HepG2 (cell line): Measurements from ENCODE around the gene C4BPA. TPM values are rescaled to one million over a fixed set of nuclear protein-coding genes. Genes with fewer than 3 reads are reported as not detected.

Experiments used
- ASH2L ChIP-seq: fragments of 300-600, 200-600 bp; sonication (generic); IDR thresholded peaks from 2 replicates; pipeline ENCODE4 v1.7.0; 2017; ENCODE audit warnings: low read depth, mild to moderate bottlenecking, moderate library complexity, mixed read lengths, low read length; ENCODE audit not compliant: insufficient read length
- DMAP1 ChIP-seq: IDR thresholded peaks from 2 replicates; pipeline ENCODE4 v1.6.1; 2016
- ELF1 ChIP-seq: sonication (generic); formaldehyde crosslinking; IDR thresholded peaks from 2 replicates; pipeline ENCODE4 v1.4.0; 2020; ENCODE audit warnings: missing genetic modification reagents
- FOXA3 ChIP-seq: IDR thresholded peaks from 2 replicates; pipeline ENCODE4 v1.6.1; 2016; ENCODE audit warnings: missing genetic modification reagents, missing compliant biosample characterization
- GABPA ChIP-seq, 2 experiments: IDR thresholded peaks; 2 replicates each; pipeline ENCODE4 v1.6.1; 2011 to 2016; ENCODE audit warnings: low read depth in 2 of 2, low read length in 1 of 2, missing biosample characterization in 1 of 2, missing genetic modification characterization in 1 of 2
- HDAC2 ChIP-seq: sonication (generic); formaldehyde crosslinking; IDR thresholded peaks from 2 replicates; pipeline ENCODE4 v1.4.0; 2020; ENCODE audit warnings: missing genetic modification reagents
- KAT8 ChIP-seq: IDR thresholded peaks from 2 replicates; pipeline ENCODE4 v1.6.1; 2016; ENCODE audit warnings: missing genetic modification reagents, missing compliant biosample characterization
- KDM2A ChIP-seq: sonication (generic); formaldehyde crosslinking; IDR thresholded peaks from 2 replicates; pipeline ENCODE4 v1.4.0; 2020; ENCODE audit warnings: low read depth, missing genetic modification reagents, borderline replicate concordance
- MBNL3 ChIP-seq: fragments of 250-450 bp; sonication (Bioruptor Pico); conservative IDR thresholded peaks from 2 replicates; pipeline ENCODE4 v1.8.0; 2022; ENCODE audit warnings: mild to moderate bottlenecking, inconsistent platforms
- SKI ChIP-seq: fragments of 450-650 bp; IDR thresholded peaks from one replicate; pipeline ENCODE4 v1.6.1; 2018; ENCODE audit warnings: mild to moderate bottlenecking; ENCODE audit not compliant: partially characterized antibody
- ZFP1 ChIP-seq: IDR thresholded peaks from 2 replicates; pipeline ENCODE4 v1.6.1; 2016
- ZNF737 ChIP-seq: sonication (generic); formaldehyde crosslinking; IDR thresholded peaks from 2 replicates; pipeline ENCODE4 v1.5.0; 2020; ENCODE audit warnings: missing genetic modification reagents, mild to moderate bottlenecking, borderline replicate concordance
- ZNF768 ChIP-seq: sonication (generic); formaldehyde crosslinking; IDR thresholded peaks from 2 replicates; pipeline ENCODE4 v1.4.0; 2020; ENCODE audit warnings: missing genetic modification reagents
- polyA plus RNA-seq, 8 experiments: library from polyadenylated mRNA; depleted of rRNA in 3 of 8; stranded (reverse) in 7 of 8; unstranded in 1 of 8; fragments of >200 nt; fragmentation: Illumina TruSeq in 4 of 8; extraction: Trizol in 4 of 8; gene quantifications; 2 replicates each; pipeline versions ENCODE4 v1.2.1 to v1.2.3, GENCODE V29; 2011 to 2016; ENCODE audit warnings: low read depth in 4 of 8, missing spikeins in 1 of 8, mixed read lengths in 1 of 8; ENCODE audit not compliant: insufficient read depth in 1 of 8
- total RNA-seq, 5 experiments: library from RNA; depleted of rRNA; stranded (reverse); fragments of >200 nt; fragmentation: Illumina TruSeq; extraction: Trizol; gene quantifications; 2 replicates each; pipeline ENCODE4 v1.2.3, GENCODE V29; 2016; ENCODE audit warnings: low read depth in 1 of 5
- TF ChIP-seq, protein P1 (sequence below): sonication (generic); formaldehyde crosslinking; IDR thresholded peaks from 2 replicates; pipeline ENCODE4 v1.4.0; 2020; ENCODE audit warnings: low read depth, mild to moderate bottlenecking, missing genetic modification reagents
- TF ChIP-seq, protein P2 (sequence below): sonication (generic); formaldehyde crosslinking; IDR thresholded peaks from 2 replicates; pipeline ENCODE4 v1.5.1; 2020; ENCODE audit warnings: missing genetic modification reagents, mild to moderate bottlenecking, borderline replicate concordance
- TF ChIP-seq, protein P3 (sequence below): sonication (generic); IDR thresholded peaks from 2 replicates; pipeline ENCODE4 v1.6.1; 2016; ENCODE audit warnings: low read depth, borderline replicate concordance
- TF ChIP-seq, protein P4 (sequence below): sonication (generic); formaldehyde crosslinking; IDR thresholded peaks from 2 replicates; pipeline ENCODE4 v1.9.0; 2021; ENCODE audit warnings: missing genetic modification reagents, mild to moderate bottlenecking, borderline replicate concordance
- TF ChIP-seq, protein P5 (sequence below): sonication (generic); formaldehyde crosslinking; IDR thresholded peaks from 2 replicates; pipeline ENCODE4 v1.4.0; 2020; ENCODE audit warnings: mild to moderate bottlenecking, missing genetic modification reagents
- TF ChIP-seq, protein P6 (sequence below): sonication (generic); formaldehyde crosslinking; IDR thresholded peaks from 2 replicates; pipeline ENCODE4 v1.4.0; 2020; ENCODE audit warnings: missing genetic modification reagents

C4BPA gene
- total and polyA plus RNA-seq, 2 of the 13 experiments (the other 11 are each of a cell fraction or from before 2014, with no cell fraction given): 32.1 to 60.1 TPM

DNA sequence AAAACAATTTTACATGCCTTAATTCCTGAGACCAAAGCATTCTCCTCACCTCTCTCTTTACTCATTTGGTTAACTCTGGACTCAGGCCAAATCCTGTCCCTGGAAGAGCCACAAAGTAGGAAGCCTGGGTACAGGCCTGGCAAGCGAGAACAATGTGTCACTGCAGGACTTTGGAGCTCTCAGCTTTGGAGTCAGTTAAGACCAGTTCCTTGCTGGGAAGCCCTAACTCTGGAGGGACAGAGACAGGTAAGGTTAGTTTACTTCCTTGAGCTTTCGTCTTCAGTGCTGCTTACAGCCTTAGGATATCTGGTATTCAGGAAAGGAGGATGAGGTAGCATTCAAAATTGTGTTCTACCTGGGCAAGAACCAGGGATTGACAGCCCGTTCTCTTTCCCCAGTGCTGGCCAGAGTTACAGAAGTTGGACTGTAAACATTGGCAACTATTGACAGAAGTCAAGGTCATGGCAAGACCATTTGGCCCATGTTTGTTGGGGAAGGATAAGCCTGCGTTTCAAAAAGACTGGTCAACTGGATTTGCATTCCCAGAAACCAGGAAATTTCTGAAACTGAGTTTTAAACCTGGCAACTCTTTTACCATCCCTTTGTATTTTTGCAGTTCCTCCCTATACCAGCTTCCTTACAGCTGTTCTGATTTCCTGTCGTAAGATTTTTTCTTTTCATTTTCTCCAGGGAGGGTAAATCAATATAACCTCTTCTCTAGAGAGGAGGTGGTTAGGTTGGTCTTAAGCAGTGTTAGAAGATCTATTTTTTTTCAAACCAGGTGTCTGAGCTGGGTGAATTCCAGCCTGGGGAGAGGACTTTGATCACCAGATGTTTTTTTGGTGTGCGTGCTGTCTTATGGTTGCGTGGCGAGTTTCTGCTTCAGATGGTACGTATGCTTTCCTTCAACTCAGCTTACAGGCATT lies 15.1 kb upstream of the C4BPA start, which contains the start of gene C4BPB (continued):
- TF ChIP-seq, protein P1, sequence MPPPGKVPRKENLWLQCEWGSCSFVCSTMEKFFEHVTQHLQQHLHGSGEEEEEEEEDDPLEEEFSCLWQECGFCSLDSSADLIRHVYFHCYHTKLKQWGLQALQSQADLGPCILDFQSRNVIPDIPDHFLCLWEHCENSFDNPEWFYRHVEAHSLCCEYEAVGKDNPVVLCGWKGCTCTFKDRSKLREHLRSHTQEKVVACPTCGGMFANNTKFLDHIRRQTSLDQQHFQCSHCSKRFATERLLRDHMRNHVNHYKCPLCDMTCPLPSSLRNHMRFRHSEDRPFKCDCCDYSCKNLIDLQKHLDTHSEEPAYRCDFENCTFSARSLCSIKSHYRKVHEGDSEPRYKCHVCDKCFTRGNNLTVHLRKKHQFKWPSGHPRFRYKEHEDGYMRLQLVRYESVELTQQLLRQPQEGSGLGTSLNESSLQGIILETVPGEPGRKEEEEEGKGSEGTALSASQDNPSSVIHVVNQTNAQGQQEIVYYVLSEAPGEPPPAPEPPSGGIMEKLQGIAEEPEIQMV (CRISPR knock-in tag): 0 out of 2 replicates have a peak, but pooled peaks have one; percentile 26
- TF ChIP-seq GABPA (IDR thresholded peaks at IDR 0.05; ENCODE audit: low read depth, low read length) (no peak), GABPA (CRISPR knock-in tag; IDR thresholded peaks at IDR 0.05; ENCODE audit: low read depth) (peak; percentile 19; the same call in 1 of the 2 replicates), ZNF737 (CRISPR knock-in tag) (no peak), ZNF768 (CRISPR knock-in tag) (no peak), HDAC2 (CRISPR knock-in tag) (peak; percentile 90), SKI (peak; percentile 66), DMAP1 (CRISPR knock-in tag) (peak; percentile 75), KDM2A (0 out of 2 replicates have a peak, but pooled peaks have one; percentile 21), KAT8 (peak; percentile 60), FOXA3 (CRISPR knock-in tag) (peak; percentile 98), MBNL3 (CRISPR knock-in tag) (no peak), ASH2L (peak; percentile 99), ZFP1 (0 out of 2 replicates have a peak, but pooled peaks have one; percentile 67), ELF1 (peak; percentile 56)
- TF ChIP-seq, protein P2, sequence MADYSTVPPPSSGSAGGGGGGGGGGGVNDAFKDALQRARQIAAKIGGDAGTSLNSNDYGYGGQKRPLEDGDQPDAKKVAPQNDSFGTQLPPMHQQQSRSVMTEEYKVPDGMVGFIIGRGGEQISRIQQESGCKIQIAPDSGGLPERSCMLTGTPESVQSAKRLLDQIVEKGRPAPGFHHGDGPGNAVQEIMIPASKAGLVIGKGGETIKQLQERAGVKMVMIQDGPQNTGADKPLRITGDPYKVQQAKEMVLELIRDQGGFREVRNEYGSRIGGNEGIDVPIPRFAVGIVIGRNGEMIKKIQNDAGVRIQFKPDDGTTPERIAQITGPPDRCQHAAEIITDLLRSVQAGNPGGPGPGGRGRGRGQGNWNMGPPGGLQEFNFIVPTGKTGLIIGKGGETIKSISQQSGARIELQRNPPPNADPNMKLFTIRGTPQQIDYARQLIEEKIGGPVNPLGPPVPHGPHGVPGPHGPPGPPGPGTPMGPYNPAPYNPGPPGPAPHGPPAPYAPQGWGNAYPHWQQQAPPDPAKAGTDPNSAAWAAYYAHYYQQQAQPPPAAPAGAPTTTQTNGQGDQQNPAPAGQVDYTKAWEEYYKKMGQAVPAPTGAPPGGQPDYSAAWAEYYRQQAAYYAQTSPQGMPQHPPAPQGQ: no peak
- TF ChIP-seq, protein P3, sequence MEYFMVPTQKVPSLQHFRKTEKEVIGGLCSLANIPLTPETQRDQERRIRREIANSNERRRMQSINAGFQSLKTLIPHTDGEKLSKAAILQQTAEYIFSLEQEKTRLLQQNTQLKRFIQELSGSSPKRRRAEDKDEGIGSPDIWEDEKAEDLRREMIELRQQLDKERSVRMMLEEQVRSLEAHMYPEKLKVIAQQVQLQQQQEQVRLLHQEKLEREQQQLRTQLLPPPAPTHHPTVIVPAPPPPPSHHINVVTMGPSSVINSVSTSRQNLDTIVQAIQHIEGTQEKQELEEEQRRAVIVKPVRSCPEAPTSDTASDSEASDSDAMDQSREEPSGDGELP: peak; percentile 75
- TF ChIP-seq, protein P4, sequence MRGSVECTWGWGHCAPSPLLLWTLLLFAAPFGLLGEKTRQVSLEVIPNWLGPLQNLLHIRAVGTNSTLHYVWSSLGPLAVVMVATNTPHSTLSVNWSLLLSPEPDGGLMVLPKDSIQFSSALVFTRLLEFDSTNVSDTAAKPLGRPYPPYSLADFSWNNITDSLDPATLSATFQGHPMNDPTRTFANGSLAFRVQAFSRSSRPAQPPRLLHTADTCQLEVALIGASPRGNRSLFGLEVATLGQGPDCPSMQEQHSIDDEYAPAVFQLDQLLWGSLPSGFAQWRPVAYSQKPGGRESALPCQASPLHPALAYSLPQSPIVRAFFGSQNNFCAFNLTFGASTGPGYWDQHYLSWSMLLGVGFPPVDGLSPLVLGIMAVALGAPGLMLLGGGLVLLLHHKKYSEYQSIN: no peak
- TF ChIP-seq, protein P5, sequence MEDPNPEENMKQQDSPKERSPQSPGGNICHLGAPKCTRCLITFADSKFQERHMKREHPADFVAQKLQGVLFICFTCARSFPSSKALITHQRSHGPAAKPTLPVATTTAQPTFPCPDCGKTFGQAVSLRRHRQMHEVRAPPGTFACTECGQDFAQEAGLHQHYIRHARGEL: no peak
- TF ChIP-seq, protein P6, sequence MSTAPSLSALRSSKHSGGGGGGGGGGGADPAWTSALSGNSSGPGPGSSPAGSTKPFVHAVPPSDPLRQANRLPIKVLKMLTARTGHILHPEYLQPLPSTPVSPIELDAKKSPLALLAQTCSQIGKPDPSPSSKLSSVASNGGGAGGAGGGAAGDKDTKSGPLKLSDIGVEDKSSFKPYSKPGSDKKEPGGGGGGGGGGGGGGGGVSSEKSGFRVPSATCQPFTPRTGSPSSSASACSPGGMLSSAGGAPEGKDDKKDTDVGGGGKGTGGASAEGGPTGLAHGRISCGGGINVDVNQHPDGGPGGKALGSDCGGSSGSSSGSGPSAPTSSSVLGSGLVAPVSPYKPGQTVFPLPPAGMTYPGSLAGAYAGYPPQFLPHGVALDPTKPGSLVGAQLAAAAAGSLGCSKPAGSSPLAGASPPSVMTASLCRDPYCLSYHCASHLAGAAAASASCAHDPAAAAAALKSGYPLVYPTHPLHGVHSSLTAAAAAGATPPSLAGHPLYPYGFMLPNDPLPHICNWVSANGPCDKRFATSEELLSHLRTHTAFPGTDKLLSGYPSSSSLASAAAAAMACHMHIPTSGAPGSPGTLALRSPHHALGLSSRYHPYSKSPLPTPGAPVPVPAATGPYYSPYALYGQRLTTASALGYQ (CRISPR knock-in tag): peak; percentile 82; the same call in 1 of the 2 replicates
